Adrenal gland (tissue), 5 donors: ENCODE measurements around the gene PPP3CA.

Source experiments
- POLR2A ChIP-seq, 2 donors: fragments of 450-650 bp; IDR thresholded peaks; one replicate each; pipeline ENCODE4 v1.6.1; 2017; ENCODE audit warnings: antibody characterized with exemption in 2 of 2, mild to moderate bottlenecking in 2 of 2, moderate library complexity in 1 of 2
- TF ChIP-seq, protein P1 (sequence below), 6 experiments: fragments of 450-650 bp in 4 of 6; fragments of 200-600 bp in 2 of 6; sonication (generic) in 1 of 6; IDR thresholded peaks; 1 replicate in 5 of 6; 2 replicates in 1 of 6; pipeline versions ENCODE4 v1.5.1 to v1.8.0; 2016 to 2021; ENCODE audit warnings: antibody characterized with exemption in 6 of 6, mild to moderate bottlenecking in 2 of 6, moderate library complexity in 1 of 6
- donor health status: DM: no; HTN: no; CAD: no.

DNA sequence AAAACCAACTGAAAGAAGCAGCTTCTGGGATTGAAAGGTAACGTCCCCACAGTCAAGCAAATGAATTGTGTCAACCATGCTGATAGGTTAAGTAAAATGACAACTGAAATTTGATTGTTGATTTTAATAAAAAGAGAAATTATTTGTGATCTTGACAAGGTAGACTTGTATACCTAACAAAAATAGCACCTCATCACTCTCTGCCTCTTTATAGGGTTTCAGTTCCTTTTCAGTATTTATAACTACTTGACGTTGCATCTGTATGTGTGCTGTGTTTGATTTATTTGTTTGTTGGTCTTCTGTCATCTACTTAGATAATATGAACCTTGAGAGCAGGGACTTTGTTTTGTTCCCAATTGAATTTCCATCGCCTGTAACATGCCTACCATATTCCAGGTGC lies 7.9 kb upstream of the PPP3CA start:
- TF ChIP-seq, protein P1, sequence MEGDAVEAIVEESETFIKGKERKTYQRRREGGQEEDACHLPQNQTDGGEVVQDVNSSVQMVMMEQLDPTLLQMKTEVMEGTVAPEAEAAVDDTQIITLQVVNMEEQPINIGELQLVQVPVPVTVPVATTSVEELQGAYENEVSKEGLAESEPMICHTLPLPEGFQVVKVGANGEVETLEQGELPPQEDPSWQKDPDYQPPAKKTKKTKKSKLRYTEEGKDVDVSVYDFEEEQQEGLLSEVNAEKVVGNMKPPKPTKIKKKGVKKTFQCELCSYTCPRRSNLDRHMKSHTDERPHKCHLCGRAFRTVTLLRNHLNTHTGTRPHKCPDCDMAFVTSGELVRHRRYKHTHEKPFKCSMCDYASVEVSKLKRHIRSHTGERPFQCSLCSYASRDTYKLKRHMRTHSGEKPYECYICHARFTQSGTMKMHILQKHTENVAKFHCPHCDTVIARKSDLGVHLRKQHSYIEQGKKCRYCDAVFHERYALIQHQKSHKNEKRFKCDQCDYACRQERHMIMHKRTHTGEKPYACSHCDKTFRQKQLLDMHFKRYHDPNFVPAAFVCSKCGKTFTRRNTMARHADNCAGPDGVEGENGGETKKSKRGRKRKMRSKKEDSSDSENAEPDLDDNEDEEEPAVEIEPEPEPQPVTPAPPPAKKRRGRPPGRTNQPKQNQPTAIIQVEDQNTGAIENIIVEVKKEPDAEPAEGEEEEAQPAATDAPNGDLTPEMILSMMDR (IDR thresholded peaks at IDR 0.05) = no peak
- TF ChIP-seq POLR2A (IDR thresholded peaks at IDR 0.05) = no peak
